ENCODE measurements around the gene EEF2K.

GRCh38 chr16:22235839-22236745, 30.0 kb downstream of the EEF2K start:
- TF ChIP-seq CTCF (IDR thresholded peaks at IDR 0.05; ENCODE audit: low read depth, low read length) (no peak), POLR2A (IDR thresholded peaks at IDR 0.05; ENCODE audit: extremely low read depth, insufficient read length) (no peak), MAX (IDR thresholded peaks at IDR 0.05; ENCODE audit: low read depth, low read length) (no peak)

Data from NB4 (cell line).